ENCODE results near the gene LDLRAD4. TPM values are rescaled to one million over a fixed set of nuclear protein-coding genes. Genes with fewer than 3 reads are reported as not detected.

The LDLRAD4 gene
- polyA plus RNA-seq, 3 donors = 10.3 to 11.5 (median 10.9) TPM

GRCh38 chr18:13536578-13536977 is 318.0 kb downstream of the LDLRAD4 start:
- DNase-seq (ENCODE audit: extremely low read depth in 1 of 11, low read depth in 9 of 11, low spot score in 4 of 11) = no peak

GRCh38 chr18:13537022-13537780 is 318.6 kb downstream of the LDLRAD4 start:
- no peak for DNase-seq (ENCODE audit: extremely low read depth in 1 of 11, low read depth in 9 of 11, low spot score in 4 of 11)

GRCh38 chr18:13538630-13539029 is 320.1 kb downstream of the LDLRAD4 start:
- no peak for DNase-seq (ENCODE audit: extremely low read depth in 1 of 11, low read depth in 9 of 11, low spot score in 4 of 11)

GRCh38 chr18:13539050-13539449 is 320.5 kb downstream of the LDLRAD4 start:
- DNase-seq (ENCODE audit: extremely low read depth in 1 of 11, low read depth in 9 of 11, low spot score in 4 of 11) = no peak

GRCh38 chr18:13539843-13540476 is 321.4 kb downstream of the LDLRAD4 start:
- no peak for DNase-seq (ENCODE audit: extremely low read depth in 1 of 11, low read depth in 9 of 11, low spot score in 4 of 11)

GRCh38 chr18:13540477-13541182 is 322.1 kb downstream of the LDLRAD4 start:
- no peak for DNase-seq (ENCODE audit: extremely low read depth in 1 of 11, low read depth in 9 of 11, low spot score in 4 of 11)

- DNase-seq (ENCODE audit: extremely low read depth in 1 of 11, low read depth in 9 of 11, low spot score in 4 of 11) = no peak
Measured at GRCh38 chr18:13541621-13542519, 323.3 kb downstream of the LDLRAD4 start.

- DNase-seq (ENCODE audit: extremely low read depth in 1 of 11, low read depth in 9 of 11, low spot score in 4 of 11) = no peak
Measured at GRCh38 chr18:13542520-13542847, 323.9 kb downstream of the LDLRAD4 start.

- DNase-seq (ENCODE audit: extremely low read depth in 1 of 11, low read depth in 9 of 11, low spot score in 4 of 11) = no peak
Measured at GRCh38 chr18:13543144-13543543, 324.6 kb downstream of the LDLRAD4 start.

- no peak for DNase-seq (ENCODE audit: extremely low read depth in 1 of 11, low read depth in 9 of 11, low spot score in 4 of 11)
Measured at GRCh38 chr18:13543811-13544732, 325.5 kb downstream of the LDLRAD4 start.

- no peak for DNase-seq (ENCODE audit: extremely low read depth in 1 of 11, low read depth in 9 of 11, low spot score in 4 of 11)
Measured at GRCh38 chr18:13544953-13545352, 326.4 kb downstream of the LDLRAD4 start.

- DNase-seq (ENCODE audit: extremely low read depth in 1 of 11, low read depth in 9 of 11, low spot score in 4 of 11) = no peak
Measured at GRCh38 chr18:13545514-13545913, 327.0 kb downstream of the LDLRAD4 start.

- no peak for DNase-seq (ENCODE audit: extremely low read depth in 1 of 11, low read depth in 9 of 11, low spot score in 4 of 11)
Measured at GRCh38 chr18:13545955-13546354, 327.4 kb downstream of the LDLRAD4 start.

- DNase-seq (ENCODE audit: extremely low read depth in 1 of 11, low read depth in 9 of 11, low spot score in 4 of 11) = no peak
Measured at GRCh38 chr18:13546638-13547037, 328.1 kb downstream of the LDLRAD4 start.

GRCh38 chr18:13547347-13547746 is 328.8 kb downstream of the LDLRAD4 start:
- no peak for DNase-seq (ENCODE audit: extremely low read depth in 1 of 11, low read depth in 9 of 11, low spot score in 4 of 11)

GRCh38 chr18:13548106-13548819 is 329.7 kb downstream of the LDLRAD4 start:
- DNase-seq (ENCODE audit: extremely low read depth in 1 of 11, low read depth in 9 of 11, low spot score in 4 of 11) = no peak

- no peak for DNase-seq (ENCODE audit: extremely low read depth in 1 of 11, low read depth in 9 of 11, low spot score in 4 of 11)
Measured at GRCh38 chr18:13548966-13549879, 330.7 kb downstream of the LDLRAD4 start.
